Panc1 (cell line): ENCODE data around the gene PRKCB.

Source experiments
- REST ChIP-seq, 2 experiments: IDR thresholded peaks; 2 replicates each; pipeline ENCODE4 v1.6.1; 2011 to 2012; ENCODE audit warnings: low read depth in 2 of 2, control low read depth in 1 of 2, low read length in 1 of 2, mild to moderate bottlenecking in 1 of 2, moderate library complexity in 1 of 2; ENCODE audit not compliant: insufficient read depth in 1 of 2
- SIN3A ChIP-seq: IDR thresholded peaks from 2 replicates; pipeline ENCODE4 v1.6.1; 2012; ENCODE audit warnings: low read depth, mild to moderate bottlenecking, low read length, moderate library complexity, borderline replicate concordance; ENCODE audit not compliant: insufficient read depth
- TCF7L2 ChIP-seq: IDR thresholded peaks from 2 replicates; pipeline ENCODE4 v1.6.1; 2011; ENCODE audit warnings: mild to moderate bottlenecking, low read depth, low read length, inconsistent platforms
- TF ChIP-seq, protein P1 (sequence below): fragments of 450-650 bp; IDR thresholded peaks from 2 replicates; pipeline ENCODE4 v1.5.1; 2017; ENCODE audit warnings: mild to moderate bottlenecking

DNA sequence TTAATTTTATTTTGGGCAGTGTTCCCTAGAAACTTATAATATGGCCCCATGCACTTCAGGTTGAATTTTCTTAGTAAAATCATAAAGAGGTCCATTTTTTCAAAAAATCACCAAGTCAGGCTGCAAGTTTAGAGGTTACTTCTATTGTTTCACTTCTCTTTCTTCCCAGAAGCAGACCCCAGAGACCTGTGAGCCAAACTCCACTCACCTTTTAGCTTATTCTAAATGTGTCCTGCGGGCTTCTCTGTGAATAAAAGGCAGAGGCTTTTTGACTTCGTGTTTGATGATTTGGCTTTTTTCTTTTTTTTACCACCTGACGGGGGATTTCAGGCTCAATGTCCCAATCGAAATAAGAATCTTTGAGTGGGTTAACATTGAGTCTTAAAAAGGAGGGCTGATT is 7.4 kb downstream of the PRKCB start:
- TF ChIP-seq, protein P1, sequence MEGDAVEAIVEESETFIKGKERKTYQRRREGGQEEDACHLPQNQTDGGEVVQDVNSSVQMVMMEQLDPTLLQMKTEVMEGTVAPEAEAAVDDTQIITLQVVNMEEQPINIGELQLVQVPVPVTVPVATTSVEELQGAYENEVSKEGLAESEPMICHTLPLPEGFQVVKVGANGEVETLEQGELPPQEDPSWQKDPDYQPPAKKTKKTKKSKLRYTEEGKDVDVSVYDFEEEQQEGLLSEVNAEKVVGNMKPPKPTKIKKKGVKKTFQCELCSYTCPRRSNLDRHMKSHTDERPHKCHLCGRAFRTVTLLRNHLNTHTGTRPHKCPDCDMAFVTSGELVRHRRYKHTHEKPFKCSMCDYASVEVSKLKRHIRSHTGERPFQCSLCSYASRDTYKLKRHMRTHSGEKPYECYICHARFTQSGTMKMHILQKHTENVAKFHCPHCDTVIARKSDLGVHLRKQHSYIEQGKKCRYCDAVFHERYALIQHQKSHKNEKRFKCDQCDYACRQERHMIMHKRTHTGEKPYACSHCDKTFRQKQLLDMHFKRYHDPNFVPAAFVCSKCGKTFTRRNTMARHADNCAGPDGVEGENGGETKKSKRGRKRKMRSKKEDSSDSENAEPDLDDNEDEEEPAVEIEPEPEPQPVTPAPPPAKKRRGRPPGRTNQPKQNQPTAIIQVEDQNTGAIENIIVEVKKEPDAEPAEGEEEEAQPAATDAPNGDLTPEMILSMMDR: no peak
- TF ChIP-seq REST (IDR thresholded peaks at IDR 0.05; ENCODE audit: insufficient read depth in 1 of 2, low read depth in 2 of 2, low read length in 1 of 2): no peak
- no peak for TF ChIP-seq TCF7L2
- no peak for TF ChIP-seq SIN3A
